ENCODE data around the gene CAPN2.

- TF ChIP-seq CTCF (IDR thresholded peaks at IDR 0.05), result no peak
- no peak for TF ChIP-seq POLR2A (IDR thresholded peaks at IDR 0.05)
- no peak for TF ChIP-seq POLR2AphosphoS5 (IDR thresholded peaks at IDR 0.05)
Observed at GRCh38 chr1:223669003-223669795, 43.1 kb upstream of the CAPN2 start.

All from prostate gland (tissue), 2 donors.